ENCODE data around the gene TRIM68.

The TRIM68 gene

GRCh38 chr11:4606231-4607015, 1.6 kb downstream of the TRIM68 start:
- DNase-seq = no peak

- no peak for DNase-seq
Measured at GRCh38 chr11:4605057-4605456, 3.0 kb downstream of the TRIM68 start.

GRCh38 chr11:4593739-4594138, 14.3 kb downstream of the TRIM68 start, which contains the start of gene OR52I1:
OR52I1 (plus strand) TSS chr11:4594039; CDS start chr11:4594039, 0 bp downstream.
- no peak for DNase-seq

- no peak for DNase-seq
Measured at GRCh38 chr11:4589017-4589416, 19.0 kb downstream of the TRIM68 start.

- DNase-seq = no peak
Measured at GRCh38 chr11:4581443-4581842, 26.6 kb downstream of the TRIM68 start, which contains the start of gene OR52I2. OR52I2 (plus strand) TSS chr11:4581743.

- no peak for DNase-seq
Measured at GRCh38 chr11:4580124-4580523, 27.9 kb downstream of the TRIM68 start.

GRCh38 chr11:4578624-4579023, 29.4 kb downstream of the TRIM68 start:
- no peak for DNase-seq

GRCh38 chr11:4577761-4578160, 30.3 kb downstream of the TRIM68 start:
- DNase-seq = no peak

GRCh38 chr11:4576880-4577279, 31.2 kb downstream of the TRIM68 start:
- DNase-seq = no peak

GRCh38 chr11:4569075-4569474, 39.0 kb downstream of the TRIM68 start:
- DNase-seq = no peak

GRCh38 chr11:4565371-4565770, 42.7 kb downstream of the TRIM68 start:
- no peak for DNase-seq

GRCh38 chr11:4560467-4560866, 47.6 kb downstream of the TRIM68 start:
- no peak for DNase-seq

GRCh38 chr11:4559527-4560440, 48.2 kb downstream of the TRIM68 start:
- no peak for DNase-seq

- DNase-seq = no peak
Measured at GRCh38 chr11:4551346-4551979, 56.6 kb downstream of the TRIM68 start.

Measured in NCI-H2227 treated with DMSO at 0.1 percent for 48 hours (cell line).